Esophagus muscularis mucosa (tissue), 4 donors: ENCODE results near the gene SLC25A22. TPM values are rescaled to one million over a fixed set of nuclear protein-coding genes. Genes with fewer than 3 reads are reported as not detected.

Experiments
- DNase-seq: peaks from one replicate; pipeline ENCODE4 v3.0.0-alpha.2; 2017; ENCODE audit errors: extremely low spot score
- H3K27ac ChIP-seq, 4 donors: fragments of 200-600 bp; sonication (generic); replicated peaks in 1 of 4; 1 replicate in 3 of 4; 2 replicates in 1 of 4; pipeline ENCODE4 v1.5.1; 2016 to 2019; ENCODE audit warnings: mild to moderate bottlenecking in 1 of 4
- H3K27me3 ChIP-seq, 4 donors: fragments of 200-600 bp; sonication (generic); one replicate each; pipeline versions ENCODE4 v1.5.1 to v1.6.0; 2016 to 2019
- H3K36me3 ChIP-seq, 4 donors: fragments of 200-600 bp; sonication (generic); one replicate each; pipeline ENCODE4 v1.5.1; 2016 to 2019
- H3K4me1 ChIP-seq, 4 donors: fragments of 200-600 bp; sonication (generic); one replicate each; pipeline ENCODE4 v1.5.1; 2016 to 2019
- H3K4me3 ChIP-seq, 4 donors: fragments of 200-600 bp; sonication (generic); 1 replicate in 2 of 4; 2 replicates in 2 of 4; pipeline ENCODE4 v1.5.1; 2016 to 2019; ENCODE audit warnings: mild to moderate bottlenecking in 4 of 4, moderate library complexity in 1 of 4
- H3K9me3 ChIP-seq, 4 donors: fragments of 200-600 bp; sonication (generic); 1 replicate in 3 of 4; 2 replicates in 1 of 4; pipeline ENCODE4 v1.5.1; 2016 to 2019
- EP300 ChIP-seq: sonication (generic); formaldehyde crosslinking; IDR thresholded peaks from one replicate; pipeline ENCODE4 v1.6.1; 2017; ENCODE audit warnings: antibody characterized with exemption
- POLR2A ChIP-seq: fragments of 450-650 bp; IDR thresholded peaks from one replicate; pipeline ENCODE4 v1.6.1; 2017; ENCODE audit warnings: antibody characterized with exemption, moderate library complexity, mild to moderate bottlenecking, low read depth
- POLR2AphosphoS5 ChIP-seq, 2 donors: sonication (generic); formaldehyde crosslinking; IDR thresholded peaks; one replicate each; pipeline ENCODE4 v1.6.1; 2017; ENCODE audit warnings: antibody characterized with exemption in 2 of 2
- WGBS: methylation state at CpG from one replicate; pipeline ENCODE4 v1.1.5; 2018; 5-methylcytosine and 5-hydroxymethylcytosine counted together
- intact Hi-C: fragments of 100-400 bp; cut with DNase I; formaldehyde crosslinking; loops from one replicate; pipeline ENCODE4 v1.15.1; 2023
- total RNA-seq, 4 donors: library from RNA; depleted of rRNA; stranded (reverse); fragments of >200 nt; gene quantifications; one replicate each; pipeline versions ENCODE4 v1.1.0 to v1.2.1, GENCODE V29; 2016
- TF ChIP-seq, protein P1 (sequence below), 3 experiments: fragments of 200-600 bp in 2 of 3; fragments of 450-650 bp in 1 of 3; sonication (generic) in 2 of 3; IDR thresholded peaks; one replicate each; pipeline ENCODE4 v1.5.1; 2017 to 2019; ENCODE audit warnings: antibody characterized with exemption in 3 of 3, mild to moderate bottlenecking in 2 of 3, moderate library complexity in 1 of 3

SLC25A22 gene
- total RNA-seq, 4 donors from 2014 or later: 5.0 to 11.0 (median 9.5) TPM

GRCh38 chr11:804599-804964, 6.5 kb upstream of the SLC25A22 start:
- WGBS: 0% methylated on average over 2 of the region's 18 CpGs
- intact Hi-C loops: no loop called here
- peaks cover 31 to 46% (median 38%) of the 10 kb centered on the region in 4 donors for H3K4me1 ChIP-seq
- TF ChIP-seq EP300 (no peak), POLR2A (no peak), POLR2AphosphoS5 (IDR thresholded peaks at IDR 0.05) (no peak)
- TF ChIP-seq, protein P1, sequence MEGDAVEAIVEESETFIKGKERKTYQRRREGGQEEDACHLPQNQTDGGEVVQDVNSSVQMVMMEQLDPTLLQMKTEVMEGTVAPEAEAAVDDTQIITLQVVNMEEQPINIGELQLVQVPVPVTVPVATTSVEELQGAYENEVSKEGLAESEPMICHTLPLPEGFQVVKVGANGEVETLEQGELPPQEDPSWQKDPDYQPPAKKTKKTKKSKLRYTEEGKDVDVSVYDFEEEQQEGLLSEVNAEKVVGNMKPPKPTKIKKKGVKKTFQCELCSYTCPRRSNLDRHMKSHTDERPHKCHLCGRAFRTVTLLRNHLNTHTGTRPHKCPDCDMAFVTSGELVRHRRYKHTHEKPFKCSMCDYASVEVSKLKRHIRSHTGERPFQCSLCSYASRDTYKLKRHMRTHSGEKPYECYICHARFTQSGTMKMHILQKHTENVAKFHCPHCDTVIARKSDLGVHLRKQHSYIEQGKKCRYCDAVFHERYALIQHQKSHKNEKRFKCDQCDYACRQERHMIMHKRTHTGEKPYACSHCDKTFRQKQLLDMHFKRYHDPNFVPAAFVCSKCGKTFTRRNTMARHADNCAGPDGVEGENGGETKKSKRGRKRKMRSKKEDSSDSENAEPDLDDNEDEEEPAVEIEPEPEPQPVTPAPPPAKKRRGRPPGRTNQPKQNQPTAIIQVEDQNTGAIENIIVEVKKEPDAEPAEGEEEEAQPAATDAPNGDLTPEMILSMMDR (IDR thresholded peaks at IDR 0.05): no peak
- peaks cover 8 to 37% (median 34%) of the 10 kb centered on the region in 4 donors for H3K36me3 ChIP-seq
- peak overlapping the region; percentile 63 to 75 (median 68) for H3K4me3 ChIP-seq
- peak overlapping the region; percentile 84 to 95 (median 92) for H3K27ac ChIP-seq
- no peaks in the 10 kb centered on the region for H3K27me3 ChIP-seq
- no peaks in the 10 kb centered on the region for H3K9me3 ChIP-seq
- DNase-seq: no peak

DNA sequence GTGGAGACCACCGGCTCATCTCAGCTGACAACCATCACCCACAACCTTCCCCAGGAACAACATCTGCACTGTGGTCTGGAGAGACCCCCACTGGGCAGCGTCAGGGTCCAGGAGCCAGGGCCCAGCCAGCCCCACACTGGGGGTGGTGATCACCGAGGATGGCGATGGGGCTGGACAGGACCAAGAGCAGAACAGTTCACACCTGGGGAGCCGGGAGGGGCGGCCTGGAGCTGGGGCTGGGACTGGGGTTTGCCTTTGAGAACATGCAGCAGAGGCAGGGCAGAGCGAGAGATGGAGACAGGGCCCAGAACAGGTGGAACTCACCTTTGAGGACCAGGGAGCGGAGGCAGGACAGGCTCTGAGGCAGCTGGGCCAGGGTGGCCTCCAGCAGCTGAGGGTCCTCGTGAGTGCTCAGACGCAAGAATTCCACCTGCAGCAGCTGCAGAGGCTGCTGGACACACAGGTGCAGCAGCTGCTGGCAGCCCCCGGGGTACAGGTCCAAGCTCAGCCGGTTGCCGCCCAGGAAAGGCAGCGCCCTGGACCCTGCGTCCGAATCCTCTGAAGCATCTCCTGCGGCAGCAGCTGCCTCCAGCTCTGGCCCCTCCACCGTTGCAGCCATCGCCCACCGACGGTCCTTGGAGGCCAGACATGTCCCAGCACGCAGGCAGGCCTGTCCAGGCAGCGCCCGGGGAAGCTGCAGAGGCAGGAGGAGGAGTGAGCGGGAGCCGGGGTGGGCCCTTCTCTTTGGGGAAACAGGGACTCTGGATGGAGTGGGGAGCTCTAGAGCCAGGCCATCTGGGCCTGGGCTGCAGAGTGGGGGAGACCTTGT, 5.9 kb upstream of the SLC25A22 start:
- H3K36me3 ChIP-seq: peaks cover 14 to 43% (median 39%) of the 10 kb centered on the region in 4 donors
- 44% methylated on average over 10 of the region's 26 CpGs for WGBS
- H3K4me3 ChIP-seq: peak overlapping the region; percentile 63 to 75 (median 68)
- no peaks in the 10 kb centered on the region for H3K9me3 ChIP-seq
- DNase-seq: no peak
- H3K4me1 ChIP-seq: peaks cover 31 to 44% (median 38%) of the 10 kb centered on the region in 4 donors
- peak overlapping the region in 2 of 4 donors; percentile 95 for H3K27ac ChIP-seq
- intact Hi-C loops: no loop called here
- no peaks in the 10 kb centered on the region for H3K27me3 ChIP-seq
- TF ChIP-seq POLR2A (no peak), EP300 (no peak), POLR2AphosphoS5 (IDR thresholded peaks at IDR 0.05) (no peak)
- TF ChIP-seq, protein P1 (IDR thresholded peaks at IDR 0.05): no peak

- intact Hi-C loops: no loop called here
- Histone ChIP-seq H3K27me3 (no peaks in the 10 kb centered on the region), H3K27ac (no peak overlapping the region), H3K4me1 (peaks cover 29 to 43% (median 35%) of the 10 kb centered on the region in 4 donors), H3K4me3 (no peak overlapping the region), H3K9me3 (no peaks in the 10 kb centered on the region), H3K36me3 (peaks cover 14 to 44% (median 40%) of the 10 kb centered on the region in 4 donors)
- WGBS: 93% methylated on average over 3 of the region's 8 CpGs
- no peak for TF ChIP-seq EP300
- TF ChIP-seq, protein P1 (IDR thresholded peaks at IDR 0.05): no peak
- no peak for TF ChIP-seq POLR2AphosphoS5 (IDR thresholded peaks at IDR 0.05)
- no peak for TF ChIP-seq POLR2A
- DNase-seq: no peak
These were observed 5.3 kb upstream of the SLC25A22 start for GRCh38 chr11:803467-803742.

DNA sequence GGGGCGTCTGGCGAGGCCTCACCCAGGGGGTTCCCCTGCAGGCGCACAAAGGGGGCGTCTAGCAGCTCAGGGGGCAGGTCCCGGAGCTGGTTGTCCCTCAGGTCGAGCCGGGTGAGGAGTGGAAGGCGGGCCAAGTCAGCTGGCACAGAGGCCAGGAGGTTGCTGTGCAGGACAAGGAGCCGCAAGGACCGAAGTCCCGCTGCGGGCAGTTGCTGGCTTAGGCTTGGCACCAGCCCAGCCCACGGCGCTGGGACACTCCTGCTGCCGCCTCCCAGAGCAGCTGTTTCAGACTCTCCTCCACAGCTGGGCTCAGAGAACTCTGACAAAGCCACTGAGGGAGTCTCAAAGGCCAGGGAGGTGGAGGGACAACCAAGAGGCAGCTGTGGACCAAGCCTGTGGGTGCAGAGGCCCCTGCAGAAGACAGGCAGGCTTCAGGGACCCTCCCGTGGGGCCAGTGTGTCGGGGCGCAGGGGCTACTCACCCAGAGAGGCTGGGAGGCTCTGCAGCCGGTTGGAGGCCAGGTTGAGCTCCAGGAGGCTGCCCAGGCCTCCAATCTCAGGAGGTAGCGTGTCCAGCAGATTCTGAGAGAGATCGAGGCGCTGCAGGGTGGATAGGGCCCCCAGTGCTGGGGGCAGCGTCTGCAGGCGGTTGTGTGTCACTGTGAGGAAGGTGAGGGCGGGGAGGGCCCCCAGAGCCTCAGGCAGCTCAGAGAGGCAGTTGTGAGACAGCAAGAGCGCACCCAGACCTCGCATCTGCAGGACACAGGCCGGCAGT, 4.8 kb upstream of the SLC25A22 start:
- 94% methylated on average over 14 of the region's 28 CpGs for WGBS
- H3K36me3 ChIP-seq: peaks cover 14 to 44% (median 40%) of the 10 kb centered on the region in 4 donors
- no peak for DNase-seq
- intact Hi-C loops: no loop called here
- H3K4me3 ChIP-seq: no peak overlapping the region
- TF ChIP-seq EP300: no peak
- no peak for TF ChIP-seq POLR2A
- no peak for TF ChIP-seq POLR2AphosphoS5 (IDR thresholded peaks at IDR 0.05)
- TF ChIP-seq, protein P1 (IDR thresholded peaks at IDR 0.05): no peak
- no peaks in the 10 kb centered on the region for H3K9me3 ChIP-seq
- peaks cover 26 to 42% (median 33%) of the 10 kb centered on the region in 4 donors for H3K4me1 ChIP-seq
- no peaks in the 10 kb centered on the region for H3K27me3 ChIP-seq
- H3K27ac ChIP-seq: no peak overlapping the region
